Cardiac fibroblast (primary cell): ENCODE measurements around the gene MCOLN1.
A peak's percentile ranks its signal among the peaks of the same experiment; 100 is the strongest.

Source experiments
- DNase-seq, 2 donors: peaks; one replicate each; pipeline versions ENCODE4 v3.0.0 to v3.0.0-alpha.2; 2010; ENCODE audit warnings: low read depth in 2 of 2
- H3K4me3 ChIP-seq, 2 donors: replicated peaks in 1 of 2; 1 replicate in 1 of 2; 2 replicates in 1 of 2; pipeline ENCODE4 v1.5.1; 2011; ENCODE audit warnings: low read depth in 2 of 2, low read length in 2 of 2, mild to moderate bottlenecking in 2 of 2, moderate library complexity in 1 of 2
- TF ChIP-seq, protein P1 (sequence below): IDR thresholded peaks from one replicate; pipeline ENCODE4 v1.5.1; 2011; ENCODE audit warnings: low read depth, mild to moderate bottlenecking, low read length, inconsistent platforms

MCOLN1 gene

DNA sequence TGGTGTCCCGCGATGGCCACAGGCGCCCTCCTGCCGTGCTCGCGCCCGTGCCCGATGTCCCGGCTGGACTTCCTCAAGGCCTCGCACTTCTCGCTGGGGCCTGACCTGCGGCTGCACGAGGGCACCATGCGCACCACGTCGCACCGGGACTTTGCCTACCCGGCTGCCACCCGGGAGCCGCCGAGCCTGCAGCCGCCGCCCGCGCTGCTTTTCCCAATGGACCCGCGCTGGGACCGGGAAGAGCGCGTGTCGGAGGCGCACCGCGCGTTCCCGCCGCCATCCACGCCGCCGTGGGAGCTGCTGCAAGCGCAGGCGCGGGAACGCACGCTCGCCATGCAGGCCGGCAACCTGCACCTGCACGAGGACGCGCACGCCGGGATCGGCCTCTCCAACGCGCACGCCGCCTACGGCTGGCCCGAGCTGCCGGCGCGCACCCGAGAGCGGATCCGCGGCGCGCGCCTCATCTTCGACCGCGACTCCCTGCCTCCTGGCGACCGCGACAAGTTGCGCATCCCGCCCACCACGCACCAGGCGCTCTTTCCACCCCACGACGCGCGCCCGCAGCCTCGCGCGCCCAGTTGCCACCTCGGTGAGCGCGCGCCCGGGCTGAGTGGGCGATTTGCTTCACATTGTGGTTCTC lies 21.5 kb upstream of the MCOLN1 start:
- TF ChIP-seq, protein P1, sequence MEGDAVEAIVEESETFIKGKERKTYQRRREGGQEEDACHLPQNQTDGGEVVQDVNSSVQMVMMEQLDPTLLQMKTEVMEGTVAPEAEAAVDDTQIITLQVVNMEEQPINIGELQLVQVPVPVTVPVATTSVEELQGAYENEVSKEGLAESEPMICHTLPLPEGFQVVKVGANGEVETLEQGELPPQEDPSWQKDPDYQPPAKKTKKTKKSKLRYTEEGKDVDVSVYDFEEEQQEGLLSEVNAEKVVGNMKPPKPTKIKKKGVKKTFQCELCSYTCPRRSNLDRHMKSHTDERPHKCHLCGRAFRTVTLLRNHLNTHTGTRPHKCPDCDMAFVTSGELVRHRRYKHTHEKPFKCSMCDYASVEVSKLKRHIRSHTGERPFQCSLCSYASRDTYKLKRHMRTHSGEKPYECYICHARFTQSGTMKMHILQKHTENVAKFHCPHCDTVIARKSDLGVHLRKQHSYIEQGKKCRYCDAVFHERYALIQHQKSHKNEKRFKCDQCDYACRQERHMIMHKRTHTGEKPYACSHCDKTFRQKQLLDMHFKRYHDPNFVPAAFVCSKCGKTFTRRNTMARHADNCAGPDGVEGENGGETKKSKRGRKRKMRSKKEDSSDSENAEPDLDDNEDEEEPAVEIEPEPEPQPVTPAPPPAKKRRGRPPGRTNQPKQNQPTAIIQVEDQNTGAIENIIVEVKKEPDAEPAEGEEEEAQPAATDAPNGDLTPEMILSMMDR: no peak
- DNase-seq: peak; percentile 23 to 51
- peak overlapping the region in 1 of 2 donors; percentile 42 for H3K4me3 ChIP-seq

GRCh38 chr19:7502552-7502951 lies 19.9 kb upstream of the MCOLN1 start:
- TF ChIP-seq, protein P1: no peak
- DNase-seq: no peak
- no peak overlapping the region for H3K4me3 ChIP-seq

DNA sequence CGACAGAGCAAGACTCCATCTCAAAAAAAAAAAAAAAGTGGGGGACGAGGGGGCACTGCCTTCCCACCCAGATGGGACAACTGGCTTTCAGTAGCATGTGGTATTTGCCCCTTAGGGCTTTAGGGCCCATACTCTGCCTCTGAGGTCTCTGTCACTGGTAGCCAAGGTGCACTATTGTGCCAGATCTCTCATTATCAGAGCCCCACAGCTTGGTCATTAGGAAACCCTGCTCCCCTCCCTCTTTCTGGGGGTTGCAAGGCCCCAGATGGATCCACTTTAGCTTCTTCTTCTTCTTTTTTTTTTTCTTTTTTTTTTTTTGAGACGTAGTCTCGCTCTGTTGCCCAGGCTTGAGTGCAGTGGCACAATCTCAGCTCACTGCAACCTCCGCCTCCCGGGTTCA lies 17.7 kb upstream of the MCOLN1 start:
- DNase-seq: no peak

GRCh38 chr19:7505288-7505681 lies 17.1 kb upstream of the MCOLN1 start:
- no peak for DNase-seq
- H3K4me3 ChIP-seq: no peak overlapping the region
- TF ChIP-seq, protein P1: no peak

More for the DNA sequence above, 17.7 kb upstream of the MCOLN1 start:
- TF ChIP-seq, protein P1: no peak
- H3K4me3 ChIP-seq: no peak overlapping the region

GRCh38 chr19:7505682-7506384 lies 16.6 kb upstream of the MCOLN1 start:
- no peak for DNase-seq
- no peak overlapping the region for H3K4me3 ChIP-seq
- TF ChIP-seq, protein P1: no peak

DNA sequence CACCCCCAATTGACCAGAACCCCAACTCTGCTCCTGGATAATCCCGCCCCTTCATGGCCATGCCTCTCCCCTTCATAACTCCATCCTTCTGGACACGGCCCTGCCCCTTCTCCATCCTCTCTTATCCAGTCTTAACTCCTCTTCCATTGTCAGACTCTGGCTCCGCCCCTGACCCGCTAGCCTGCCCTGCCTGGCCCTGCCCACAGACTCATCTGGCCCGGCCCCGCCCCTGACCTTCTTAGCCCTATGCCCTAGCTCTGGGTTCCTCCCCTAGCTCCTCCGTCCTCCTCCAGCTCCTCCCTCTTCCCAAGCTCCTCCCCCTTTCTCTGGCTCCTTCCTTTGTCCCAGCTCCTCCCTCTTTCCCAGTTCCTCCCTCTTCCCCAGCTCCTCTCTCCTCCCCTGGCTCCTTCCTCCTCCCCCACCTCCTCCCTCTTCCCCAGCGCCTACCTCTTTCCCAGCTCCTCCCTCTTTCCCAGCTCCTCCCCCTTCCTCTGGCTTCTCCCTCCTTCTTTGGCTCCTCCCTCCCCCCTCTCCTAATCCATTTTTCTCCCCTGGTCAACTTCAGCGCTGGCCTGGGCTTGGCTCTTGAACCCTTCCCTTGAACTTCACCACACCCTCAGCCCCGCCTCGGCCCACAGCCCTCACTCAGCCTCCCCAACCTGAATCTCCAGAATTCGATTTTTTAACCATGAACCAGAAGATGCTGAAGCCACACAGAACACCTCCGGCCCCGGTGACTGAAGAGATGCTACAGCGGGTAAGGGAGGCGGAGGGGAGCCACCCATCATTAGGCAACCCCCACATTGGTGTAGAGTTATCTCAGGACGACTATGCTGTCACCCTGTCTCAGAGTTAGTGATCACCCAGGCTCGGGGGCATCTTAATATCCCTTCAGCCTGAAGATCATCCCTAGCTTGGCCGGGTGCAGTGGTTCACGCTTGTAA lies 15.8 kb upstream of the MCOLN1 start:
- peak; percentile 90 to 95 for DNase-seq
- TF ChIP-seq, protein P1: no peak
- no peak overlapping the region for H3K4me3 ChIP-seq
